ENCODE data around the gene UBTD2. TPM values are rescaled to one million over a fixed set of nuclear protein-coding genes. Genes with fewer than 3 reads are reported as not detected.

The UBTD2 gene
- total and polyA plus RNA-seq, 2 of the 4 experiments (the other 2 are of a cell fraction), result 11.2 to 20.6 TPM

GRCh38 chr5:172185096-172185461 lies 98.5 kb downstream of the UBTD2 start:
- peaks cover 6% of the 10 kb centered on the region for H4K20me1 ChIP-seq (ENCODE audit: insufficient read depth, low read length)
- H3K4ac ChIP-seq (ENCODE audit: low read depth, low read length), result no peak overlapping the region
- dilution Hi-C loops (cut with HindIII; ENCODE audit: low sequenced_read_pairs, unreplicated experiment), result no loop called here
- H2BK20ac ChIP-seq (ENCODE audit: low read depth, low read length), result no peak overlapping the region
- ChIA-PET CTCF (interaction anchor here (0.6 to 1.4 kb wide), 2 partner anchors 62 to 95 kb away, joined by 3 to 5 read pairs; no protein-coding TSS in a partner anchor), POLR2A (ENCODE audit: unreplicated experiment) (no interaction called here)
- no peak overlapping the region for H2AK5ac ChIP-seq (ENCODE audit: low read depth, low read length)
- in situ Hi-C loops (cut with MboI; ENCODE audit: low sequenced_read_pairs), result loop anchor here (5.0 to 25.0 kb wide), 2 partner anchors 83 to 773 kb away; partner anchors contain the start of gene FGF18
- no peak overlapping the region for H3K27ac ChIP-seq (ENCODE audit: insufficient read depth, low read length)
- TF ChIP-seq CHD1 (IDR thresholded peaks at IDR 0.05; ENCODE audit: low read depth, low read length) (no peak), MAFK (IDR thresholded peaks at IDR 0.05; ENCODE audit: low read depth, low read length) (no peak), MAZ (IDR thresholded peaks at IDR 0.05; ENCODE audit: borderline replicate concordance, low read depth, low read length) (no peak), CTCF (conservative IDR thresholded peaks at IDR 0.05; ENCODE audit: low read depth, low read length) (no peak), USF2 (IDR thresholded peaks at IDR 0.05; ENCODE audit: low read depth, low read length) (no peak)
- no peak overlapping the region for H2BK15ac ChIP-seq (ENCODE audit: low read depth, low read length)
- H2BK5ac ChIP-seq (ENCODE audit: low read depth, low read length, poor library complexity, severe bottlenecking), result no peak overlapping the region
- no peak overlapping the region for H3K4me3 ChIP-seq (ENCODE audit: insufficient read depth, low read depth, low read length)
- peaks cover 11% of the 10 kb centered on the region for H3K4me1 ChIP-seq (ENCODE audit: control insufficient read depth, insufficient read depth, low read length)
- H2BK120ac ChIP-seq (ENCODE audit: low read depth, low read length), result no peak overlapping the region
- H3K4me2 ChIP-seq (ENCODE audit: low read depth, low read length), result no peak overlapping the region
- ATAC-seq (ENCODE audit: low read depth) (no peak), DNase-seq (no peak)
- no peaks in the 10 kb centered on the region for H3K9me3 ChIP-seq (ENCODE audit: control insufficient read depth, insufficient read depth, low read length)
- no peak overlapping the region for H4K5ac ChIP-seq (ENCODE audit: low read depth, low read length)
- no peak overlapping the region for H4K8ac ChIP-seq (ENCODE audit: low read depth in 2 of 2, low read length in 2 of 2)
- no peak overlapping the region for H3K18ac ChIP-seq (ENCODE audit: low read depth, low read length)
- H4K91ac ChIP-seq (ENCODE audit: insufficient read depth, low read depth, low read length), result no peak overlapping the region
- H3K9me1 ChIP-seq (ENCODE audit: insufficient read depth, low read length), result peaks cover 8% of the 10 kb centered on the region
- H2AK9ac ChIP-seq (replicated peaks; ENCODE audit: low read depth, low read length, poor library complexity), result no peak overlapping the region
- no peak overlapping the region for H2AFZ ChIP-seq (replicated peaks; ENCODE audit: low read length, poor library complexity)
- BruUV-seq (replicated peaks), result no TSS peak
- H3K79me1 ChIP-seq (ENCODE audit: low read depth in 1 of 2, low read length in 2 of 2), result peaks cover 25 to 57% of the 10 kb centered on the region in 2 experiments
- intact Hi-C loops (cut with micrococcal nuclease), result loop anchor here (5.0 kb wide), 2 partner anchors 178 to 768 kb away; partner anchors contain the start of genes FBXW11 and FGF18
- peaks cover 2% of the 10 kb centered on the region for H3K36me3 ChIP-seq (ENCODE audit: control insufficient read depth, insufficient read depth, low read length)
- H3K23ac ChIP-seq (ENCODE audit: low read depth, low read length), result no peak overlapping the region
- H3K27me3 ChIP-seq (ENCODE audit: control insufficient read depth, insufficient read depth, low read length), result no peaks in the 10 kb centered on the region
- H3K14ac ChIP-seq (replicated peaks; ENCODE audit: low read depth, low read length), result no peak overlapping the region
- H3K56ac ChIP-seq (ENCODE audit: extremely low read depth, insufficient read depth, low read length), result no peak overlapping the region
- WGBS, 2 experiments (ENCODE audit: extremely low coverage in 2 of 2, insufficient read length in 1 of 2), result no CpG with 5 or more reads among the region's 10 CpGs
- H3K9ac ChIP-seq (ENCODE audit: low read depth, low read length), result no peak overlapping the region
